Hematopoietic multipotent progenitor cell treated with erythropoietin and hydrocortisone succinate and interleukin-3 and kit ligand, for 15 days (in vitro differentiated cells): Measurements from ENCODE around the gene ST8SIA5.

ENCODE experiments used
- DNase-seq: peaks from one replicate; pipeline ENCODE4 v3.0.0-alpha.2; 2015; ENCODE audit warnings: low spot score

The ST8SIA5 gene

GRCh38 chr18:46668694-46669093 lies 88.2 kb downstream of the ST8SIA5 start:
- DNase-seq: no peak

DNA sequence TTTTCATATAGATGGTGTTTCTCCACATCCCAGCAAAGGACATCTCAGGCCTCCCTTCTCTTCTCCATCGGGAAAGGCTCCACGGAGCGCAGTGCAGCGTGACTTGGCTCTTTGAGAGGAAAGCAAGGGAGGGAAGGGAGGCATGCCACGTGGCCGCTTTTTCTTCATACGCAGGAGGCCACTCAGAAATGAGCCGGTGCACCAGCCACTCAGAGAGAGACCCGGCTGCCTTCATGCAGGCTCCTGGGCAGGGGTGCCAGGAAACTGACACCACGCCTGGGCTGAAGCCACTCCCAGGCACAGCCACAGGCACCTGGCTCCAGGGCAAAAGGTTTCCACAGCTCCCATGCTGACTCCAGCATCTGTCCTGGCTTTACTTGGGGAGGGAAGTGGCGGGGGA lies 88.7 kb downstream of the ST8SIA5 start:
- DNase-seq: no peak

DNA sequence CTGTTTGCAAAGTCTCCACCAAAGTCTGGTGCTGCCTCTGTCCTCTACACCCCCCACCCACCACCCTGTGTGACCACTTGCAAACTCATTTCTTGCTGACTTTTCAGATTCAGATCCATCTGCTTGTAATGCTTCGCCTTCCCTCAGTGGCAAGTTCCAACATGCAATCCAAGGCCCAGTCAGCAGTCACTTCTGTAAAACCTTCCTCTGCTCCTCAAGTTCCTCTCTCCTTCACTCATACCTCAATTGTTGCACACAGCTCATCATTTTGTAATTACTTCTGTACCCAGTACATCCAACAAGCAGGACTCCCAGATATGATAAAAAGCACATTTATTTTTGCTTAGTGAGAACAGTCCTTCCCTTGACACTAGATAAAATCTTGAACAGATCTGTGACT lies 93.3 kb downstream of the ST8SIA5 start:
- no peak for DNase-seq

- DNase-seq: no peak
Measured at GRCh38 chr18:46660957-46661749, 95.7 kb downstream of the ST8SIA5 start.

GRCh38 chr18:46659484-46659883 lies 97.4 kb downstream of the ST8SIA5 start:
- DNase-seq: no peak

DNA sequence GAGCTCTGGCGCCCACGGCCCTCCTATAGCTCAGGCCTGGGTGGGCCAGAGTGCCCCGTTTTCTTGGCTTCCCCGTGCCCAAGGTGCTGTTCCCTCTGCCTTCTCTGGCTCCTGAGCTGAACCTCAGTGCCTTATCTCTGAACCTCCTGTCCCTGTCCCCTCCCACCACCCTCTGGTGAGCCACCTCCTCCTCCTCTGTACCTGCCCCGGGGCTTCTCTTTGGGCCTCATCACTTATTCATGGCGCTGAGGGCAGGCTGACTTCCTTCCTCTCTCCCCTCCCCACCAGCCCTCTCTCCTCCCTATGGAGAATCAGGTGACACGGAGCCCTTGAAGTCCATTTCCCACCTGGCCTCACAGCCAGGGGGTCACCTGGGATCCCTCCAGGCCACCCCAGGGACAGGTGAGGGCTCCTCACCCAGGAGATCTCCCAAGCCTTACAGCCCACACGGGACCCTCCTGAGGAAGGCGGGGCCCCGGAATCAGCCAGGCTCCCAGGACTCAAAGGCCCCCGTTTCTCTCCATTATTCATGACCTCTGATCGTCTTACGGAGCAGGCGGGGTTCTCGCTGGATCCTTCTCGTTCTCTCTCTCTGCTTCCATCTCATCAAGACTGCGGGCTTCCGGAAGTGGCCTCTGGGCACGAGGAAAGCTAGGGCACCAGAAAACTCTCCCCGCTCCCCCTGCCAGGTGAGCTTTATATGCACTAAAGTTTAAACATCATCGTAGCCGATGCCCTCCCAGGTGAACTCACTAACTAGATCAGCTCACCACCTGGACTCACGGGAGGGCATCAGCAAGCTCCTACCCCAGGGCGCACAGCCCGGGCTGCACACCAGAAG lies 99.5 kb downstream of the ST8SIA5 start, which contains the start of gene LOXHD1:
Gene LOXHD1 (minus strand): TSS at position 106 of the 841 bp plus-strand sequence. CDS start 187 bp downstream, outside the sequence.
- DNase-seq: no peak

- no peak for DNase-seq
Measured at GRCh38 chr18:46656326-46657114, 100.3 kb downstream of the ST8SIA5 start.

GRCh38 chr18:46652372-46652771 lies 104.5 kb downstream of the ST8SIA5 start:
- DNase-seq: no peak

- no peak for DNase-seq
Measured at GRCh38 chr18:46650681-46651080, 106.2 kb downstream of the ST8SIA5 start.

- no peak for DNase-seq
Measured at GRCh38 chr18:46649071-46649862, 107.6 kb downstream of the ST8SIA5 start.

DNA sequence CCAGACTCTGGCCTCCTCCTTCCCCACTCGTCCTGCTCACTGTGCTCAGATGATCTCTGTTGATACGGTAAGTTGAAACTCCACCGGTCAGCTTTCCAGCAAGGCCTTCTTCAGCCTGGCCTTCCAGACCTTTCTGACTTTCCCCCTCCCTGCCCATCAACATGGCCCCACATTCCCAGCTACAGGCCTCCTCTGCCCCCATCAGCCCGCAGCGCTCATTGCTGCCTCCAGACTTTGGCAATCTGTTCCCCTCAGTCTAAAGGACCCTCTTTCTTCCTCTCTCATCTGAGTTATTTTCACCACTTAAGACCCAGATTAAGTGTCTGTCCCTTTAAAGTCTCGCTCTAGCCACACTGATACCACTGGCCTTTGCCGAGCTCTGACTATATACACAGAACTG lies 110.4 kb downstream of the ST8SIA5 start:
- no peak for DNase-seq

- no peak for DNase-seq
Measured at GRCh38 chr18:46642561-46642960, 114.3 kb downstream of the ST8SIA5 start.

GRCh38 chr18:46641917-46642316 lies 114.9 kb downstream of the ST8SIA5 start:
- DNase-seq: no peak

DNA sequence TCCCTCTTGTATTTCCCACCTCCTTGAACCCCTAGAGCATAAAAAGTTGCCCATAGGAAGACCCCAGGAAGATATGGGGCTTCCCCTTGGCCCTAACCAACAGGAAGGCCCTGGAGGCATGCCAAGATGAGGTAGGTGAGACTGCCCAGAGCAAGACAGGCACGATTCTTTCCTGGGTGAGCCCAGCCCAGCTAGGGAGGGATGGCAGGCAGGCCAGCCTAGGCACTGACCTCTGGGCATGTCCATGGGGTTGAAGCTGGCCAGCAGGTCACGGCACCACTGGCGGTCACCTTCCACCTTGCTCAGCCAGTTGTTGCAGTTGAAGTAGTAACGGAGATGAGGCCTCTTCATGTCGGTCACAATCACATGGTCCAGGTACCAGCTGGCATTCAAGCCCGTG lies 117.5 kb downstream of the ST8SIA5 start:
- DNase-seq: no peak

DNA sequence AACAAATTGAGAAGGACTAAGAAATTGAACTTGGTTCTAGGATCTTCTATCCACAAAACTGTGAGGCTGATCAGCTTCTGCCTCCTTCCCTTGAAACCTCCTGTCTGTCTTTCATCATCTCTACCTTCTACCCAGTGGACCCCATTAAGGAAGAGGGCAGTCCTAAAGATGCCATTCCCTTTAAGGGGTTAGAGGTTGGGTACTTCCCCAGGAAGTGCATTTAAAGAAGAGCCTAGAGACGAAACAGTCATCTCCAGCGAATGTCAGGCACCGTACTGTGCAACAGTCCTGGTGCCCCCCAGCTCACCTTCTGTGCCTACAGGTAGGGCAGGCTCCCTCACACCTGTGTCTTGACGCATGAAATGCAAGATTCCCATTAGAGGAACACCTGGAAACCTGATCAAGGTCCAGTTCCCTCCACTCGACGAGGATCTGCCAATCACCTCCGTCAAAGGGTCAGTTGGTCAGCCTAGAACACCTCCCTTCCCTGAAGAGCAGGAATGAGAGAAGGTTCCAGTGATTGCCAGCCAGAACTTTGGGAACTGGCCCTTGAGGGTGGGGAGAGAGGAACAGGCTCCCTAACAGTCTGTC lies 120.7 kb downstream of the ST8SIA5 start:
- no peak for DNase-seq

GRCh38 chr18:46632401-46633071 lies 124.3 kb downstream of the ST8SIA5 start:
- no peak for DNase-seq

- no peak for DNase-seq
Measured at GRCh38 chr18:46630991-46631390, 125.9 kb downstream of the ST8SIA5 start.

GRCh38 chr18:46630160-46630559 lies 126.7 kb downstream of the ST8SIA5 start:
- DNase-seq: no peak

GRCh38 chr18:46629361-46629760 lies 127.5 kb downstream of the ST8SIA5 start:
- peak; percentile 7 for DNase-seq

GRCh38 chr18:46628206-46628605 lies 128.6 kb downstream of the ST8SIA5 start:
- DNase-seq: no peak

- no peak for DNase-seq
Measured at GRCh38 chr18:46627136-46627535, 129.7 kb downstream of the ST8SIA5 start.
